Measurements from ENCODE around the gene RYR3.

The RYR3 gene

DNA sequence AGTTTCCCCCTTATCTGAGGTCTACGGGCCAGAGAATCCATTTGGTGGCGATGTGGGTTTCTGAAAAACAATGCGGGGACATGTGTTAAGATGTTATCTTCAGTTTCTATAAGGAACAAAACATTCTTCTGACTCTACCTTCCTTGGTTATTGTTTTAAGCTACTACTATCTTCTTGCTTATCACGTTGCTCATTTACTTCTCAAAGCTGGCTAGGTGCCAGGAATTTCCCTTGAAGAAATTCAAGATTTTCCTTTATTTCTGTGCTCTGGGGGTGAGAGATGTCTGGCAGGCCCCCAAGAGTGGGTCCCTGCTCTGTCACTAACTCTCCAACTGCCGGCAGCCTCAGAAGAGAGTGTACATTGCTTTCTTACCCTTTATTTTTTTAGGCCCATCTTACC, 119.8 kb downstream of the RYR3 start:
- Histone ChIP-seq H3K36me3 (ENCODE audit: low read length) (no peaks in the 10 kb centered on the region), H3K27me3 (ENCODE audit: low read length) (no peaks in the 10 kb centered on the region), H3K9me2 (replicated peaks; ENCODE audit: insufficient read depth, low read length) (no peaks in the 10 kb centered on the region), H3K9me3 (ENCODE audit: insufficient read depth, low read length) (no peaks in the 10 kb centered on the region), H2AFZ (ENCODE audit: low read depth, low read length, severe bottlenecking) (no peak overlapping the region), H3K9ac (ENCODE audit: low read length) (no peak overlapping the region), H3K4me3 (ENCODE audit: insufficient read depth, low read length, poor library complexity, severe bottlenecking) (no peak overlapping the region), H3K27ac (ENCODE audit: low read depth, low read length) (no peak overlapping the region), H4K20me1 (ENCODE audit: low read depth, low read length) (no peaks in the 10 kb centered on the region), H3K4me2 (ENCODE audit: low read depth, low read length, poor library complexity, severe bottlenecking) (no peak overlapping the region), H3F3A (ENCODE audit: insufficient read depth) (no peaks in the 10 kb centered on the region), H3K79me2 (ENCODE audit: insufficient read depth, low read length) (no peaks in the 10 kb centered on the region)
- TF ChIP-seq EZH2phosphoT487 (conservative IDR thresholded peaks at IDR 0.05; ENCODE audit: low read length) (no peak), CTCF (IDR thresholded peaks at IDR 0.05; ENCODE audit: insufficient read depth, low read length, poor library complexity, severe bottlenecking) (no peak)

- Histone ChIP-seq H3K9ac (ENCODE audit: low read length) (no peak overlapping the region), H3K79me2 (ENCODE audit: insufficient read depth, low read length) (no peaks in the 10 kb centered on the region), H3F3A (ENCODE audit: insufficient read depth) (no peaks in the 10 kb centered on the region), H3K36me3 (ENCODE audit: low read length) (no peaks in the 10 kb centered on the region), H3K9me2 (replicated peaks; ENCODE audit: insufficient read depth, low read length) (no peaks in the 10 kb centered on the region), H3K27me3 (ENCODE audit: low read length) (no peaks in the 10 kb centered on the region), H3K27ac (ENCODE audit: low read depth, low read length) (no peak overlapping the region), H2AFZ (ENCODE audit: low read depth, low read length, severe bottlenecking) (no peak overlapping the region), H4K20me1 (ENCODE audit: low read depth, low read length) (no peaks in the 10 kb centered on the region), H3K4me2 (ENCODE audit: low read depth, low read length, poor library complexity, severe bottlenecking) (no peak overlapping the region), H3K9me3 (ENCODE audit: insufficient read depth, low read length) (no peaks in the 10 kb centered on the region), H3K4me3 (ENCODE audit: insufficient read depth, low read length, poor library complexity, severe bottlenecking) (no peak overlapping the region)
- no peak for TF ChIP-seq CTCF (IDR thresholded peaks at IDR 0.05; ENCODE audit: insufficient read depth, low read length, poor library complexity, severe bottlenecking)
- no peak for TF ChIP-seq EZH2phosphoT487 (conservative IDR thresholded peaks at IDR 0.05; ENCODE audit: low read length)
Observed at GRCh38 chr15:33433821-33434220, 123.1 kb downstream of the RYR3 start.

GRCh38 chr15:33438396-33438795, 127.6 kb downstream of the RYR3 start:
- H3K9me3 ChIP-seq (ENCODE audit: insufficient read depth, low read length): no peaks in the 10 kb centered on the region
- no peak overlapping the region for H3K4me2 ChIP-seq (ENCODE audit: low read depth, low read length, poor library complexity, severe bottlenecking)
- H3K9me2 ChIP-seq (replicated peaks; ENCODE audit: insufficient read depth, low read length): no peaks in the 10 kb centered on the region
- H3K4me3 ChIP-seq (ENCODE audit: insufficient read depth, low read length, poor library complexity, severe bottlenecking): no peak overlapping the region
- H3K27ac ChIP-seq (ENCODE audit: low read depth, low read length): no peak overlapping the region
- H3K36me3 ChIP-seq (ENCODE audit: low read length): no peaks in the 10 kb centered on the region
- no peaks in the 10 kb centered on the region for H3F3A ChIP-seq (ENCODE audit: insufficient read depth)
- no peak overlapping the region for H2AFZ ChIP-seq (ENCODE audit: low read depth, low read length, severe bottlenecking)
- no peaks in the 10 kb centered on the region for H3K79me2 ChIP-seq (ENCODE audit: insufficient read depth, low read length)
- H3K27me3 ChIP-seq (ENCODE audit: low read length): no peaks in the 10 kb centered on the region
- TF ChIP-seq CTCF (IDR thresholded peaks at IDR 0.05; ENCODE audit: insufficient read depth, low read length, poor library complexity, severe bottlenecking): no peak
- no peak for TF ChIP-seq EZH2phosphoT487 (conservative IDR thresholded peaks at IDR 0.05; ENCODE audit: low read length)
- no peaks in the 10 kb centered on the region for H4K20me1 ChIP-seq (ENCODE audit: low read depth, low read length)
- no peak overlapping the region for H3K9ac ChIP-seq (ENCODE audit: low read length)

DNA sequence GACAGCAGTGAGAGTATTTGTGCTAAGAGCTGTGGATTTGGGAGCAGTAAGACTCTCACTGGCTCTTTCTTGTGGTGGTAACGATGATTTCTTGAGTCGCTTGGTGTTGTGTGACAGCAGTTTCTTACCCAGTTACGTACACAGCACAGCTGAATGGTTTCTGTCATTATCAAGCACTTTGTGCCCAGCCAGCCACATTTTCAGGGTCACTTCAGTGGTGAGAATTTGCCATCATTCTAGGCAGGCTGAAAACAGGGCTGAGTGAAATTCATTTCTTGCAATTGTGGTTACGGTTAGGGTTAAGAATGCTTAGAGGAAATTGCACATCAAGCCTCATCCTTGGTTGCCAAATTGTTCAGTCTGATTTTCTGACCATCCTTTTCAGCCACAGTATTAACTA, 130.1 kb downstream of the RYR3 start:
- Histone ChIP-seq H3K4me2 (ENCODE audit: low read depth, low read length, poor library complexity, severe bottlenecking) (no peak overlapping the region), H3K9me2 (replicated peaks; ENCODE audit: insufficient read depth, low read length) (no peaks in the 10 kb centered on the region), H2AFZ (ENCODE audit: low read depth, low read length, severe bottlenecking) (no peak overlapping the region), H3K27ac (ENCODE audit: low read depth, low read length) (no peak overlapping the region), H3K36me3 (ENCODE audit: low read length) (no peaks in the 10 kb centered on the region), H3K27me3 (ENCODE audit: low read length) (no peaks in the 10 kb centered on the region), H3F3A (ENCODE audit: insufficient read depth) (no peaks in the 10 kb centered on the region), H3K4me3 (ENCODE audit: insufficient read depth, low read length, poor library complexity, severe bottlenecking) (no peak overlapping the region), H3K9ac (ENCODE audit: low read length) (no peak overlapping the region), H4K20me1 (ENCODE audit: low read depth, low read length) (no peaks in the 10 kb centered on the region), H3K79me2 (ENCODE audit: insufficient read depth, low read length) (no peaks in the 10 kb centered on the region), H3K9me3 (ENCODE audit: insufficient read depth, low read length) (no peaks in the 10 kb centered on the region)
- no peak for TF ChIP-seq EZH2phosphoT487 (conservative IDR thresholded peaks at IDR 0.05; ENCODE audit: low read length)

Measured in SU-DHL-6 (cell line).